MCF 10A (cell line): ENCODE data around the gene LZTS3. TPM values are rescaled to one million over a fixed set of nuclear protein-coding genes. Genes with fewer than 3 reads are reported as not detected.

Experiments
- BruUV-seq: library from RNA; stranded (reverse); fragments of 400-500 nt; replicated peaks from 2 replicates; lab custom pipeline; 2021; lab: Mats Ljungman, UMichigan
- CTCF ChIA-PET: fragments of 300-600 bp; sonication (Branson Sonifier 250); formaldehyde crosslinking; extraction: SDS; loops from one replicate; lab custom pipeline; 2021; ENCODE audit warnings: antibody characterized with exemption, inconsistent platforms; lab: Yijun Ruan, JAX
- POLR2A ChIA-PET: fragments of 300-600, 350-650 bp; sonication (Branson Sonifier 250); formaldehyde crosslinking; extraction: SDS; loops from one replicate; lab custom pipeline; 2020; ENCODE audit warnings: antibody characterized with exemption, inconsistent platforms; lab: Yijun Ruan, JAX
- DNase-seq: peaks from one replicate; pipeline ENCODE4 v3.0.0-alpha.2; 2018; ENCODE audit not compliant: unreplicated experiment
- H3K27ac Mint-ChIP-seq: one replicate; pipeline ENCODE4 v1.8.0; 2022; ENCODE audit warnings: mild to moderate bottlenecking, low read depth, mixed read lengths; ENCODE audit not compliant: unreplicated experiment
- H3K27me3 Mint-ChIP-seq: one replicate; pipeline ENCODE4 v1.8.0; 2022; ENCODE audit warnings: mixed read lengths; ENCODE audit not compliant: insufficient read depth, unreplicated experiment
- H3K36me3 Mint-ChIP-seq: one replicate; pipeline ENCODE4 v1.8.0; 2022; ENCODE audit warnings: mild to moderate bottlenecking, moderate library complexity, mixed read lengths; ENCODE audit not compliant: insufficient read depth, unreplicated experiment
- H3K4me1 Mint-ChIP-seq: one replicate; pipeline ENCODE4 v1.8.0; 2022; ENCODE audit warnings: mixed read lengths; ENCODE audit not compliant: insufficient read depth, unreplicated experiment
- H3K4me3 Mint-ChIP-seq: one replicate; pipeline ENCODE4 v1.8.0; 2022; ENCODE audit warnings: mild to moderate bottlenecking, moderate library complexity, mixed read lengths; ENCODE audit not compliant: unreplicated experiment
- H3K9me3 Mint-ChIP-seq: one replicate; pipeline ENCODE4 v1.8.0; 2022; ENCODE audit warnings: mixed read lengths; ENCODE audit not compliant: unreplicated experiment
- intact Hi-C: fragments of 100-400 bp; cut with micrococcal nuclease; formaldehyde crosslinking; loops from 2 replicates; pipeline ENCODE4 v1.14.1; 2022
- total RNA-seq: library from RNA; stranded (reverse); gene quantifications from 2 replicates; pipeline ENCODE4 v1.2.3, GENCODE V29; 2022
- TF ChIP-seq, protein P1 (sequence below): fragments of 200-600 bp; IDR thresholded peaks from one replicate; pipeline ENCODE4 v1.8.0; 2022; ENCODE audit warnings: antibody characterized with exemption, mild to moderate bottlenecking; ENCODE audit not compliant: unreplicated experiment

The LZTS3 gene
- total RNA-seq, 1 experiment from 2014 or later = 5.3 TPM

DNA sequence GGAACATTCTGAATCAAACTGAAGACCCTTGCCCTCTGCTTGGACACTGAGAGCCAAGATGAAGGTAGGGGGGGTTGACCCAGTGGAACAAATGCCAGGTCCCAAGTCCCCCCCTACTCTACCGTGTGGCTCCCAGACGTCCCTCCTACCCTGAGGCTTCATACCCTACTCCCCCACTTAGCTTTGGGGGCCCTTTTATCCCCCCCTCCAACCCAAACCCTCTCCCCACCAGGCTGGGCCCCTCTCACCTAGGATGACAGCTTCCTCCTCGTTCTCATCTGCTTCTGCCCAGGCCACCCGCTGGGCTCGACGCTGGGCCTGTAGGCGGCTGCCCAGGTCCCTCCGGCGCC, 29.6 kb upstream of the LZTS3 start:
- intact Hi-C loops = no loop called here
- no peaks in the 10 kb centered on the region for H3K4me1 Mint-ChIP-seq
- no peaks in the 10 kb centered on the region for H3K27me3 Mint-ChIP-seq
- POLR2A ChIA-PET = interaction anchor here (1.2 to 3.0 kb wide), 11 partner anchors 14 to 328 kb away, joined by 3 to 19 read pairs (median 7); partner anchors contain the start of genes FASTKD5, LZTS3 and UBOX5
- H3K36me3 Mint-ChIP-seq = peaks cover 58% of the 10 kb centered on the region
- peak overlapping the region; percentile 92 for H3K4me3 Mint-ChIP-seq
- CTCF ChIA-PET = interaction anchor here (0.5 to 1.6 kb wide), 3 partner anchors 10 to 352 kb away, joined by 3 to 7 read pairs (median 4); no protein-coding TSS in a partner anchor
- no peak for DNase-seq
- peak overlapping the region; percentile 98 for H3K27ac Mint-ChIP-seq
- no peaks in the 10 kb centered on the region for H3K9me3 Mint-ChIP-seq
- BruUV-seq = no TSS peak
- TF ChIP-seq, protein P1, sequence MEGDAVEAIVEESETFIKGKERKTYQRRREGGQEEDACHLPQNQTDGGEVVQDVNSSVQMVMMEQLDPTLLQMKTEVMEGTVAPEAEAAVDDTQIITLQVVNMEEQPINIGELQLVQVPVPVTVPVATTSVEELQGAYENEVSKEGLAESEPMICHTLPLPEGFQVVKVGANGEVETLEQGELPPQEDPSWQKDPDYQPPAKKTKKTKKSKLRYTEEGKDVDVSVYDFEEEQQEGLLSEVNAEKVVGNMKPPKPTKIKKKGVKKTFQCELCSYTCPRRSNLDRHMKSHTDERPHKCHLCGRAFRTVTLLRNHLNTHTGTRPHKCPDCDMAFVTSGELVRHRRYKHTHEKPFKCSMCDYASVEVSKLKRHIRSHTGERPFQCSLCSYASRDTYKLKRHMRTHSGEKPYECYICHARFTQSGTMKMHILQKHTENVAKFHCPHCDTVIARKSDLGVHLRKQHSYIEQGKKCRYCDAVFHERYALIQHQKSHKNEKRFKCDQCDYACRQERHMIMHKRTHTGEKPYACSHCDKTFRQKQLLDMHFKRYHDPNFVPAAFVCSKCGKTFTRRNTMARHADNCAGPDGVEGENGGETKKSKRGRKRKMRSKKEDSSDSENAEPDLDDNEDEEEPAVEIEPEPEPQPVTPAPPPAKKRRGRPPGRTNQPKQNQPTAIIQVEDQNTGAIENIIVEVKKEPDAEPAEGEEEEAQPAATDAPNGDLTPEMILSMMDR = no peak

DNA sequence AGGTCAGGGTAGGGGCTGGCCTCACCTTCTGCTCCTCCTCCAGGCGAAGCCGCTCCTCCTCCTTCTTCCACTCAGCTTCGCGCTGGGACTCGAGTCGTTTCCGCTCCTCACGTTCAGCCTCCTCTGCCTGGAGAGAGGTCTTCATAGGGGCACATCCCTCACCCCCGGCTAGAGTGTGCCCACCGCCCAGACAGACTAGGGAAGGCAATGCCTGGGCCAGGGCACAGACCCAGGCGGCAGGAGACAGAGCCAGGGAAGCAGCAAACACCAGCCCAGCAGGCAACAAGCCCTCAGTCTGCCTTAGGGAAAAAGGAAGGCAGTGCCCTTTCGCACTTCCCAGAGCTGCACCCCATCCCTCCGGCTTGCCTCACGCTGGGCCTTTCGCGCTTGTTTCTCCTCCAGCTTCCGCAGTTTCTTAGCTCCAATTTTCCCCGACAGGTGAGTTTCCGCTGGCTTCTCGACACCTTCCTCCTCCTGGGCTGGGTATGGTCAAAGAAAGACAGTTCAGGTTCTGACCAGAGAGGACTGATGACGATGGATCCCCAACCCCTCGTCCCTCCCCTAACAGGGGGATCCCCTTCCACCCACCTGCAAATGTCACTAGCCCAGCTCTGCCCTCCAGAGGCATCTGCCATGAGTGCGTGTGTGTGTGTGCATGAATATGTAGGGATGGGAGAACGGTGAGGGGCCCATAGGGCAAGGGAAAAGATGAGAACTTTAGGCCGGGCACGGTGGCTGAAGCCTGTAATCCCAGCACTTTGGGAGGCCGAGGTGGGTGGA, 26.8 kb upstream of the LZTS3 start:
- H3K4me1 Mint-ChIP-seq = peaks cover 7% of the 10 kb centered on the region
- H3K9me3 Mint-ChIP-seq = no peaks in the 10 kb centered on the region
- no peak overlapping the region for H3K27ac Mint-ChIP-seq
- no peak for DNase-seq
- peaks cover 86% of the 10 kb centered on the region for H3K36me3 Mint-ChIP-seq
- POLR2A ChIA-PET = no interaction called here
- no peaks in the 10 kb centered on the region for H3K27me3 Mint-ChIP-seq
- no TSS peak for BruUV-seq
- TF ChIP-seq, protein P1 = no peak
- no peak overlapping the region for H3K4me3 Mint-ChIP-seq
- CTCF ChIA-PET = no interaction called here
- intact Hi-C loops = no loop called here

DNA sequence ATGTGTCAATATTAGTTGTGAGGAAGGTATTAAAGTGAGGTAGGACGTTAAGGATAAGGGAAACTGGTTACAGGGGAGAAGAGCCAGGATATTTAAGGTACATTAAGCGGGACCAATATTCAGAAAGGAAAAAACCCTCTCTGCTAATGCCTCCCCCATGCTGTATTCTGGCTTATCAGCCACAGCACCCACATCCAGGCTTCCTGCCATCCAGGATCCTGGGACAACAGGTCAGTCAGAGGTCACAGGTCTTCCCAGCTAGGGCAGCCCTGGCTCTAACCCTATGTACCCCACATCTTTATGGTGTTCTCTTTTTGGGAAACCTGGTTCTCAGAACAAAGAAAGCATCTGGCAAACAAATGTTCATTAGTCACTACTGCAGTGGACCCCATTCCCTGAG, 25.9 kb upstream of the LZTS3 start:
- ChIA-PET POLR2A (no interaction called here), CTCF (no interaction called here)
- H3K36me3 Mint-ChIP-seq = peaks cover 89% of the 10 kb centered on the region
- no peak for DNase-seq
- H3K4me3 Mint-ChIP-seq = no peak overlapping the region
- H3K27ac Mint-ChIP-seq = no peak overlapping the region
- no peaks in the 10 kb centered on the region for H3K9me3 Mint-ChIP-seq
- intact Hi-C loops = no loop called here
- no peaks in the 10 kb centered on the region for H3K27me3 Mint-ChIP-seq
- BruUV-seq = no TSS peak
- TF ChIP-seq, protein P1 = no peak
- peaks cover 7% of the 10 kb centered on the region for H3K4me1 Mint-ChIP-seq

DNA sequence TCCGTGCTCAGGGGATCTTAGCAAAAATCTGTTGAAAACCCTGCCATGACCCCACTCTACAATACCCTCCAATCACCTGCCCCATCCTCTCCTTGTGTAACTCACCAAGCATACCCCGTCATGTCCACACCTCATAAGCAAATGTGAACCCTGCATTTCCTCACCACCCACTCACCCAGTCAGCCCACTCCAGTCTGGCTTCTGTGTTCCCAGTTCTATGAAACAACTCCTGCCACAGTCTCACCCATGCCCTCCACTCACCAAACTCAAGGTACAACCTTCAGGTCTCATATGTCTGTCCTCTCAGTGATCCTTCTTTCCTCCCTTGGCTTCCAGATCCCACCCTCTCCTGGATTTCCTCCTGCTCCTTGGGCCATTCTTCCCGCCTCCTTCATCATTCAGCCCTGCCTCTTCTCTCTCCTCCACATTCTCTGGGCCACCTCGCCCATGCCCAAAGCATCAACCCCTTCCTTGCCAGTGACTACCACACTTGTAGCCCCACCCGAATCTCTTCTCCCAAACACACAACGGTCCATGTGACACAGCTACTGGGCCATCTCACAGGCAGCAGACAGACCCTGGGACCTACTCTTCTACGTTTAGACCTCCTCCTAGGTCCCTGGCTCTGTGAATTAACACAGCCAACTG, 22.4 kb upstream of the LZTS3 start:
- H3K9me3 Mint-ChIP-seq = no peaks in the 10 kb centered on the region
- ChIA-PET POLR2A (interaction anchor here (0.6 to 0.7 kb wide), 2 partner anchors 9 to 593 kb away, joined by 3 to 4 read pairs; no protein-coding TSS in a partner anchor), CTCF (no interaction called here)
- H3K36me3 Mint-ChIP-seq = peaks cover 91% of the 10 kb centered on the region
- TF ChIP-seq, protein P1 = no peak
- DNase-seq = no peak
- intact Hi-C loops = no loop called here
- H3K4me3 Mint-ChIP-seq = no peak overlapping the region
- H3K27me3 Mint-ChIP-seq = no peaks in the 10 kb centered on the region
- BruUV-seq = no TSS peak
- H3K27ac Mint-ChIP-seq = peak overlapping the region; percentile 88
- peaks cover 7% of the 10 kb centered on the region for H3K4me1 Mint-ChIP-seq
